Mammary epithelial cell (primary cell): ENCODE data around the gene TGFBI.

Experiments
- EZH2 ChIP-seq: IDR thresholded peaks from 2 replicates; pipeline ENCODE4 v1.6.1; 2012; ENCODE audit warnings: low read length, inconsistent platforms, borderline replicate concordance
- TF ChIP-seq, protein P1 (sequence below), 2 donors: IDR thresholded peaks in 1 of 2; conservative IDR thresholded peaks in 1 of 2; 2 replicates each; pipeline ENCODE4 v1.5.1; 2011 to 2012; ENCODE audit warnings: inconsistent platforms in 2 of 2, low read length in 2 of 2, mild to moderate bottlenecking in 2 of 2, control low read depth in 1 of 2, low read depth in 1 of 2; ENCODE audit not compliant: insufficient read depth in 1 of 2; ENCODE audit errors: extremely low read depth in 1 of 2

DNA sequence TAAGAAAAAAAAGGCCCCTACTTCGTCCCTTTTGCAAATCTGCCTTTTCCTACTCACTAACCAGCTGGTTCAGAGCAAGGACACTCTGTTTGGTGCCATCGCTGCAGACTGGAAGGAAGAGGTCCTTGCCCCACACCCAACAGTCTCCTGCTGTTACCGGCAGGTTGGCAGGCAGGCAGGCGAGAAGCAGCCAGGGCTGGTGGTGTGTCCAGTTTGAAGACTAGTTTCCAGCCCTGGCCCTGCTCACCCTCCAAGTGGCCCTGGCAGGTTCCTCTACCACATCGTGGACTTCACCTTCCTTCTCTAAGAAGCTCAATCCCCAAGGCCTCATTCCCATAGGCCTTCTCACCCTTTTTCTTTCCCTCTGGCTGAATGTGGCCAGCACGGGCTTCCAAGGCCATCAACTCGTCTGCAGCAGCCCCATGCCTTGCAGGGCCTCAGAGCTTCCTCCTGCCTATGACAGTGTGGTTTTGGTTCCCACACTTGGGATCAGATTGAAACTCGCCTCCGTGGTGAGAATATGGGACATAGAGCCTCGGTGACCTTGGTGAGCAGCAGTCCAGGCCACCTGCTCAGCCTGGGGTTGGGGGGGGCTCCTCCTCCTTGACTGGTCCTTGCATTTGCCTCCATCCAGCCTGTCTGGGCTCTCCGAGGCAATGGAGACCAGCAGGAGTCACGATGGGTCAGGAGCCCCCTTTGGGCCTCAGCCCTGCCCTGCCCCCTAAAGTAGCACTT is 22.9 kb downstream of the TGFBI start:
- TF ChIP-seq, protein P1, sequence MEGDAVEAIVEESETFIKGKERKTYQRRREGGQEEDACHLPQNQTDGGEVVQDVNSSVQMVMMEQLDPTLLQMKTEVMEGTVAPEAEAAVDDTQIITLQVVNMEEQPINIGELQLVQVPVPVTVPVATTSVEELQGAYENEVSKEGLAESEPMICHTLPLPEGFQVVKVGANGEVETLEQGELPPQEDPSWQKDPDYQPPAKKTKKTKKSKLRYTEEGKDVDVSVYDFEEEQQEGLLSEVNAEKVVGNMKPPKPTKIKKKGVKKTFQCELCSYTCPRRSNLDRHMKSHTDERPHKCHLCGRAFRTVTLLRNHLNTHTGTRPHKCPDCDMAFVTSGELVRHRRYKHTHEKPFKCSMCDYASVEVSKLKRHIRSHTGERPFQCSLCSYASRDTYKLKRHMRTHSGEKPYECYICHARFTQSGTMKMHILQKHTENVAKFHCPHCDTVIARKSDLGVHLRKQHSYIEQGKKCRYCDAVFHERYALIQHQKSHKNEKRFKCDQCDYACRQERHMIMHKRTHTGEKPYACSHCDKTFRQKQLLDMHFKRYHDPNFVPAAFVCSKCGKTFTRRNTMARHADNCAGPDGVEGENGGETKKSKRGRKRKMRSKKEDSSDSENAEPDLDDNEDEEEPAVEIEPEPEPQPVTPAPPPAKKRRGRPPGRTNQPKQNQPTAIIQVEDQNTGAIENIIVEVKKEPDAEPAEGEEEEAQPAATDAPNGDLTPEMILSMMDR (conservative IDR thresholded peaks at IDR 0.05 in 1 of 2, IDR thresholded peaks at IDR 0.05 in 1 of 2; ENCODE audit: extremely low read depth in 1 of 2, insufficient read depth in 1 of 2, low read depth in 1 of 2, low read length in 2 of 2): no peak
- TF ChIP-seq EZH2: no peak
